ENCODE data around the gene NAPEPLD. TPM values are rescaled to one million over a fixed set of nuclear protein-coding genes. Genes with fewer than 3 reads are reported as not detected.

The NAPEPLD gene
- total and polyA plus RNA-seq, 2 experiments from 2014 or later: 9.4 to 10.7 TPM

GRCh38 chr7:103101543-103101942 is 47.4 kb downstream of the NAPEPLD start:
- Histone ChIP-seq H3K36me3 (ENCODE audit: insufficient read depth) (no peaks in the 10 kb centered on the region; the same call in 1 of the 2 replicates), H3K79me2 (replicated peaks; ENCODE audit: insufficient read depth) (no peaks in the 10 kb centered on the region), H3K27ac (ENCODE audit: low read depth) (no peak overlapping the region), H3K4me1 (ENCODE audit: insufficient read depth) (peaks cover 5% of the 10 kb centered on the region; the same call in 1 of the 2 replicates), H3K9me2 (ENCODE audit: insufficient read depth) (no peaks in the 10 kb centered on the region), H3K4me2 (no peak overlapping the region), H3K27me3 (ENCODE audit: insufficient read depth) (no peaks in the 10 kb centered on the region), H2AFZ (no peak overlapping the region), H3K4me3 (no peak overlapping the region), H4K20me1 (replicated peaks; ENCODE audit: insufficient read depth) (no peaks in the 10 kb centered on the region), H3F3A (replicated peaks; ENCODE audit: low read depth) (no peaks in the 10 kb centered on the region)
- DNase-seq (ENCODE audit: low spot score): no peak
- H3K27me3 Mint-ChIP-seq (ENCODE audit: insufficient read depth, low read depth, poor library complexity): no peaks in the 10 kb centered on the region
- ATAC-seq: no peak
- TF ChIP-seq STAT1 (IDR thresholded peaks at IDR 0.05; ENCODE audit: unreplicated experiment): no peak
- no peak for TF ChIP-seq ZNF462 (CRISPR knock-in tag; IDR thresholded peaks at IDR 0.05)
- no peak for TF ChIP-seq EZH2phosphoT487 (IDR thresholded peaks at IDR 0.05; ENCODE audit: unreplicated experiment)
- no peak for TF ChIP-seq ZNF331 (CRISPR knock-in tag; IDR thresholded peaks at IDR 0.05; ENCODE audit: low read depth)
- no peak for TF ChIP-seq CTCF (conservative IDR thresholded peaks at IDR 0.05; ENCODE audit: low read depth in 2 of 2)
- TF ChIP-seq POLR2AphosphoS5 (IDR thresholded peaks at IDR 0.05; ENCODE audit: low read depth): no peak
- TF ChIP-seq NANOG (IDR thresholded peaks at IDR 0.05; ENCODE audit: borderline replicate concordance): no peak
- TF ChIP-seq EZH2 (IDR thresholded peaks at IDR 0.05; ENCODE audit: low read depth, unreplicated experiment): no peak
- no peak for TF ChIP-seq CREB1 (CRISPR knock-in tag; IDR thresholded peaks at IDR 0.05; ENCODE audit: low read depth)
- no peak for TF ChIP-seq REST (IDR thresholded peaks at IDR 0.05; ENCODE audit: unreplicated experiment)
- H3K4me3 Mint-ChIP-seq: no peak overlapping the region
- no peak overlapping the region for H3K27ac Mint-ChIP-seq
- H3K36me3 Mint-ChIP-seq (ENCODE audit: low read depth): peaks cover 11% of the 10 kb centered on the region; the same call in 2 of the 3 replicates
- H3K4me1 Mint-ChIP-seq: peaks cover 10% of the 10 kb centered on the region
- no peaks in the 10 kb centered on the region; the same call in 2 of the 3 replicates for H3K9me3 Mint-ChIP-seq

Data from GM23338 (cell line).